Activated CD4-positive, alpha-beta T cell treated with anti-CD3 and anti-CD28 coated beads, Interleukin-2, amount 50 U/mL, for 24 hours (primary cell): ENCODE measurements around the gene CD151.

Experiments used
- DNase-seq, 2 donors: peaks; one replicate each; pipeline ENCODE4 v3.0.0-alpha.2; 2020; ENCODE audit warnings: low read depth in 1 of 2, low spot score in 1 of 2

The CD151 gene

DNA sequence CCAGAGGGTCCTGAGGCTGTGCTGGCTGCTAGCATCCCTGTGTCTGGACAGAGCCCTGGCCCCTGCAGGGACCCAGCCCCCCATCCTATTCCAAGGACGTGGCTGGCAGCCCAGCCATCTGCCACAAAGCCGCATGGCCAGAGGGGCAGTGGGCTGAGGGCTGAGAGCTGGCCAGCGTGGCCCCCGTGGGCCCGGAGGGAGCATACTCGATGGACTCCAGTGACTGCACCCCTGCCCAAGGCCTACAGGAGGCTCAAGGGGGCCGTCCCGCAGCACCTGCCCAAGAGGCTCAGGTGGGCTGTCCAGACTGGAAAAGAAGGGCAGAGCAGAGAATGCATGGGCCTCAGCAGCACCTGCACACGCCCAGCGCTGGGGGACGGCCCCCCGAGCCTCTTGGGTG, 23.0 kb downstream of the CD151 start:
- DNase-seq, result no peak

- DNase-seq, result no peak
Observed at GRCh38 chr11:856397-856796, 23.6 kb downstream of the CD151 start.

DNA sequence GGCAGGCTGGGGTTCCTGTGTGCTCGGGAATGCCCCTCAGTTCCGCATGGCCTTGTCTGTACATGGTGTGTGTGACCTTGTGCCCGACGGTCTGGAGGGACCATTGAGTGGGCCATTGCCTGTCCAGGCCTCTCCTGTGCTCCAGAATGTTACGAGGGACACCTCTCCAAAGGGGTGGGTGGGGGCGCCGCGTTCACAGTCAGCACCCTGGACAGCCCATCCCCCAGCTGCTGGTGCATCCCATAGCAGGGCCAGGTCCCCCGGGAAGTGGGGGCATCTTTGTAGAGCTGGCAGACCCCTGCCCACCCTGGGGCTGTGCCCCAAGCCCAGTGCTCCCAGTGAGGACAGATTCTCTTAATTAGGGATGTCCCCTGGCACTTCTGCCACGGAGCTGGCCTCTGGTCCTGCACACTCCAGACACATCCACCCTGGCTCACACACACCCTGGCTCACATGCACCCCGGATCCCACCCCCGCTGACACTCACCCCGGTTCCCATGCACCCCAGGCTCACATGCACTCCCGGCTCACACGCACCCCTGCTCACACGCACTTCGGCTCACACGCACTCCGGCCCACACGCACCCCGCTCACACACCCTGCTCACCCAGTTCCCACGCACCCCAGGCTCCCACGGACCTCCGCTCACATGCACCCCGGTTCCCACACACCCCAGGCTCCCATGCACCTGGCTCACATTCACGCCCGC, 25.5 kb downstream of the CD151 start:
- DNase-seq, result no peak

DNA sequence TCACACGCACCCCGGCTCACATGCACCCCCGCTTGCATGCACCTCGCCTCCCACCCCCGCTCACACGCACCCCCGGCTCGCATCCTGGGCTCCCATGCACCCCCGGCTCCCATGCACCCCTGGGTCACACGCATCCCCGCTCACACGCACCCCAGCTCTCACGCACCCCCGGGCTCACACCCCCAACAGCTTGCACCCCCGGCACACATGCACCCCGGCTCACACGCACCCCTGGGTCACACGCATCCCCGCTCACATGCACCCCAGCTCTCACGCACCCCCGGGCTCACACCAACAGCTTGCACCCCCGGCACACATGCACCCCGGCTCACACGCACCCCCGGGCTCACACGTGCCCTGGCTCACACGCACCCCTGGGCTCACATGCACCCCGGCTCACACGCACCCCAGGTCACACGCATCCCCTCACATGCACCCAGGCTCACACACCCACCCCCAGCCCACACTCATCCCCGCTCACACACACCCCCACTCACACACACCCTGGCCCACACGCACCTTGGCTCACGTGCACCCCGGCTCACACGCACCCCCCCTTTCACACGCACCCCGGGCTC, 26.1 kb downstream of the CD151 start:
- DNase-seq, result no peak

DNA sequence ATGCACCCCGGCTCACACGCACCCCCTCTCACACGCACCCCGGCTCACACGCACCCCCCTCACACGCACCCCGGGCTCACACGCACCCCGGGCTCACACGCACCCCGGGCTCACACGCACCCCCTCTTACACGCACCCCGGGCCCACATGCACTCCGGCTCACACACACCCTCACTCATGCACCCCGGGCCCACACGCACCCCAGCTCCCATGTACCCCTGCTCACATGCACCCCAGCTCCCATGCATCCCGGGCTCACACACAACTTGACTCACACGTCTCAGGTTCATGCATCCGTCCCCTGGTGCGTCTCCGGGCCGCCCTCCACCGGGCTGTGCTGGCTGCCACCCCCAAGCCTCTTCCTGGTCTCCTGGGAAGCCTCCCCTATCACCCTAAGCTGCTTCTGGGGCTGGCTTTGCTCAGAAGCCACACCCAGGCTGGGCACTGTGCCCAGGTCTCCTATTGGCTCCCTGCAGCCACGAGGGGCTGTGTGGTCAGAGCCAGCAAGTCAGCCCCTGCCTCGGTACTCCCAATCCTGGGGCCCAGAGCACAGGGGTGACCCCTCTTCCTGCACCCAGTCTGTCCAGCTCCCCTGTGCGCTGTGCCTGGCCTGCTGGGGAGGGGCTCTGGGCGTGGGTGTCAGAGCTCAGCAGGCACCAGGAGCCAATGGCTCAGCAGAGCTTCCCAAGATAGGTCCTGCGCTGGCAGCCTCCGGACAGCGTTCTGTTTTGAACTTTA, 26.8 kb downstream of the CD151 start:
- DNase-seq, result no peak

DNA sequence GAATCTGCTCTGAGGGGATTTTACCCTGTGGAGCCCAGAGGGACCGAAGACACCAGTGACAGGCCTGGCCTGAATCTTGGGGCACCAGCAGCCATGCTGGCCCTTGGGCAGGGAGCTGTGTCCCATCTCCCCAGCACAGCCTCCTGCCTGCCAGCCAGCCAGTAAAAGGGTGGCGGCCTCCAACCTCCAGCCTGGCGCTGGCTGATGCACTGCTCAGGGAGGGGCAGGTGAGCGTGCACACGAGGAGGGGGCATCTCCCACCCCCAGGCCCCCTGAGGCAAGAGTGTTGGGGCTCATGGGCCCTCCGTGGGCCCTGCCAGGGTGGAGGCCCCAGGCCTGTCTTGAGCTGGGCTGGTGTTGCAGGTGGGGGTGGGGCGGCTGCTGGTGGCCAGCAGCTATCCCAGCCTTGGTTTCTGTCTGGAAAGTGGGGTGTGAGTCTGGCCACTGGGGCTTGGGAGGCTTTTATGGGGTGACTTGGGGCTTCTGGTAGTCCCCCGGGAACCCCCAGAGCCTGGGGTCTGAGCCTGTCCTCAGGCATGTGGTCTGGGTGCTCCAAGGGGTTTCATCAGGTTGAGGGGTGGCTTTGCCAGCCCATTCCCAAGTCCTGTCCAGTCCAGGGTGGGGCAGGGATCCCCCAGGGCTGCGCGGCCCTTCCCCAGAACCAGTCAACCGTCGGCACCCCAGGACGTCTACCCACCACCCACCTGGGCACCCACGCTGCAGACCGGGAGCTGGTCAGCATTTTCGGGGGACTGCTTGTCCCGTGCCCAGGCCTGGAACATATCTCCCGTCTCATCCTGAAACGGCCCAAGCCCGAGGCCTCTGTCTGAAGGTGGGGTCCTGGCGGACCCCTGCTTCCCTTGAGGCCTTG, 27.7 kb downstream of the CD151 start:
- DNase-seq, result no peak

DNA sequence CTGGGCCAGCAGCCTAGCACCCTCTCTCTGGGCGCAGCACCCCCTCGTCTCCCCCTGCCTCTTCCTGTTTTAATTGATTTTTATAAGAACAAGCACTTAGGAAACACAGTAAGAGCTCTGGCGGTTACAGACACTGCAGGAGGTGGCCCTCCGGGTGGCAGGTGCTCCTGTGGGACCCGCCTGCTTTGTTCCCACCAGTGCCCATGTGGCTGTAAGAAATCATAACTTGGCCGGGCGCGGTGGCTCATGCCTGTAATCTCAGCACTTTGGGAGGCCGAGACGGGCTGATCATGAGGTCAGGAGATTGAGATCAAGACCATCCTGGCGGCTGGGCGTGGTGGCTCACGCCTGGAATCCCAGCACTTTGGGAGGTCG, 28.3 kb downstream of the CD151 start:
- no peak for DNase-seq

- no peak for DNase-seq
Observed at GRCh38 chr11:862081-862661, 29.4 kb downstream of the CD151 start.

DNA sequence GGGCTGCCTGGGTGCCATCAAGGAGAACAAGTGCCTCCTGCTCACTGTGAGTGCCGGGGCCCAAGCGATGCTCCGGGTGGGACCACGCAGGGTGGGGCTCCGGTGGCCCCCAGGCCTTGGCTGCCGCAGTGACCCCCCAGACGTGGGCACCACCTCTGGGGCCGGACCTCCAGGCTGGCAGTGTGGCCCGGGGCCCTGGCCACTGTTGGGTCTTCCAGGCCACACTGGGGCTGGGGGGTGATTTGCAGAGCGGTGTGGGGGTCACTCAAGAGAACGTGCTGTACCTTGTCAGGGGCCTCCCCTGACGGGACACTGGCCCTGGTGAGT, 29.9 kb downstream of the CD151 start:
- DNase-seq, result no peak

DNA sequence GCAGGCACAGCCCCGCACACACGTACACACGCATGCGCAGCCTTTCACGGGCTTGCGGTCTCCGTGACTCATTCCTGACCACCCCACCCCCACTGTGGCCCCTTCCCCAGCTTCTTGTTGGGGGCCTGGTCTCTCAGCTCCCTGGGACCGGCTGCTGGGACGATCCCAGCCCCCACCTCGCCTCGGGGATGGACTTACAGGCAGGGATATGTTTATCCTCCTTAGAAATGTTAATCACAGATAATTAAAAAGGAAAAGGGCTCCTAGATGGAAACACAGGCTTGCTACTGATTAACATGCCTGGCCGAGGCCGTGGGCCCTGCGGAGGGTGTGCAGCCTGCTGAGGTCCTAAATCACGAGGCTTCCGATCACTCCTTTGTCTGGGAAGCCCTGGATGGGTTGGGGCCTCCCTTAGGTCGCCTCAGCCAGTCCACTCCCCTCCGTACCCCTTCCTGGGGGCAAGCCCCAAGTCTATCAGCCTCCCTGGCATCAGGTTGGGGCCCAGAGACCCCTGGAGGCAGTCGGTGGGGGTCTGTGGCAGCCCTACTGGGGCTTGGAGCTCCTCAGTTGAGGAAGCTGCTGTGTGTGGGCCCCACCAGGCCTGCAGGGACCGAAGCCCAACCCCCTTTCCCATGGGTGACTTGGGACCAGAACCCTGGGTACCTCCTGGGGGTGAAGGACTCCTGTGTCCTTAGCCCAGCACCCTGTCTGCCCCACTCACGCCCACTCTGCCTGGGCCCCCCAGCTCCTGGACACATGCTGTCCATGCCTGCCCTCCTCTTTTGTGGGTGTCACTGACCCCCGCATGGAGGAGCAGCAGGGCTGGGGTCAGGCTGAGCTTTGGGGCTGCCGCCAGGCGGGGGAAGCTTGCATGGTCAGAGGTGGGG, 30.5 kb downstream of the CD151 start:
- no peak for DNase-seq

DNA sequence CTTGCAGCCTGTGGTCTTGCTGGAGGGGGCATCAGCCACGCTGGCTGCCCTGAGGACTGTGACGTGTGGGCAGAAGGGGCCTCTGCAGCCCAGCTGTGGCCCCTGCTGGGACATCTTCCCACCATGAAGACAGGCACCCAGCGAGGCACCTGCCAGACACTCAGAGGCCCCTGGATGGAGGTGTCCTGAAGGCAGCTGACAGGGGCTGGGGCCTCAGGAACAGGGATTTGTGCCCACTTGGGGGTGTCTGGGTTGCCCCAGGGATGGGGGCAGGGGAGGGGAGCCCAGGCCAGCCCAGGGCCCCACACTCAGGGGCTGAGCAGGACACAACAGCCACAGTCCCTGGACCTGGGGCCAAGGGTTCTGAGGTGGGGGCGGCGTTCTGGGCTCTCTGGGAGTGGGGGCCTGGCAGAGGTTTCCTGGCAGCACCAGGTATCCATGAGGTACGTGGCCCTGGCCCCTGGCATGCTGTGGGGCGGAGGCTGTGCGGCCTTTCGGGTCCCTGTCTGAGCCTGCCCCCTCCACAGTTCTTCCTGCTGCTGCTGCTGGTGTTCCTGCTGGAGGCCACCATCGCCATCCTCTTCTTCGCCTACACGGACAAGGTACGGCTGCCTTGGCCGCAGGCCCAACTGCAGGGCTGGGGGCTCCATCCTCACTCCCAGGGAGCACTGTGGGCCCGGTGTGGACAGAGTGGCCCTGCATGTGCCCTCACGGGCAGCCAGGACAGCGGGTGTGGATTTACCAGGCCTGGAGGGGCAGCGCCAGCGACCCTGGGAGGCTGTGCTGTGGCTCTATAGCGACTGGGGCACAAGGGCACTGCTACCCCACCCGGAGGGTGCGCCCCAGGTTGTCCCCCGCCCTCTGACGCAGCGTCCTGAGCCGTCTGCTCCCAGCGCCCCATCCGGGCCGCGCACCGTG, 31.4 kb downstream of the CD151 start:
- DNase-seq, result no peak

DNA sequence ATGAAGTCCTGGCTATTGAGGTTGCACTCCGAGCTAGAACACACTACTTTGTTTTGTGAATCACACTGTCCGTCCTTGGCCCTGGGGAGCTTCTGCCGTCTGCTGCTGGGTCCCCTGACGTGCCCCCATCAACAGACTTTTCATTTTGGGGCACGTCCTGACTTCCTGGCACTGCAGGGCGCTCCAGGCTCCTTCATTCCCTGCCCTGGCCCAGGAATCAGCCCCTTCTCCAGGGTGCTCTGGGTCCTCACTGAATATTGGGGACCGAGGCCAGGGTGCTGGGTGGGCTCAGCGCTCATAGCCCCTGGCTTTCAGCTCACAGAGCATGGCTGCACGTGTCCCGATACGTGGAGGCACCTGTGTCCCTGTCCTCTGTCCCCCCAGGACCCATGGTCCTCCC, 32.1 kb downstream of the CD151 start:
- DNase-seq, result no peak

GRCh38 chr11:865462-866430, 33.0 kb downstream of the CD151 start:
- DNase-seq, result no peak

DNA sequence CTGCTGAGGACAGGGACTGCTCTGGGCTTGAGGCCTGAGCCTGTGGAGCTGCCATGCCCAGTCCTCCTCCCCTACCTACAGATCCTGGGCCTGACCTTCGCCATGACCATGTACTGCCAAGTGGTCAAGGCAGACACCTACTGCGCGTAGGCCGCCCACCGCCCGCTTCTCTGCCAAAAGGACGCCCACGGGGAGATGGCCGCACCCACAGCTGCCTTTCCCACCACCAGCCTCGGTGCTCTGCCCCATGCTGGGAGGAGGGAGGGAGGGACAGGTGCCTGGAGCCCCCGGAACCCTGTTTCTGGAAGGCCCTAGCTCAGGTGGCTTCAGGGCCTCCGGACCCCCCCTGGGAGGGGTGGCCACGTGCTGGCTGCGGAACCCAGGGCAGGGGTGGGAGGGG, 33.7 kb downstream of the CD151 start:
- DNase-seq, result no peak

GRCh38 chr11:867856-868358, 35.2 kb downstream of the CD151 start:
- DNase-seq, result no peak

DNA sequence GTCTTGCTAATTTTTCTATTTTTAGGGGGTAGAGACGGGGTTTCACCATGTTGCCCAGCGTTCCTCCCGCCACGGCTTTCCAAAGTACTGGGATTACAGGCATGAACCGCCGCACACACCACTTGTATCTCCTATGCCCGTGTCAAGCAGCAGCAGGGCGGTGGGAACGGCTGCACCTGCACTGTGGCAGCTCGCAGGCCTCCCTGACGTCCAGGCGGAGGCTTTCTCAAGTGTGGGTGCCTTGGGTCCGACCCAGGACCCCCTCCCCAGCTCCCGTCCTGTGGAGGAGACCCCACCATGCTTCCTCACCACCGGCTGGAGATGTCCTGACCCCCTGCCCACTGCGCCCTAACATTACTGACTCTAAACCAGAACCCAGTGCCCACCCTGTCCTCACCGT, 35.6 kb downstream of the CD151 start:
- no peak for DNase-seq

DNA sequence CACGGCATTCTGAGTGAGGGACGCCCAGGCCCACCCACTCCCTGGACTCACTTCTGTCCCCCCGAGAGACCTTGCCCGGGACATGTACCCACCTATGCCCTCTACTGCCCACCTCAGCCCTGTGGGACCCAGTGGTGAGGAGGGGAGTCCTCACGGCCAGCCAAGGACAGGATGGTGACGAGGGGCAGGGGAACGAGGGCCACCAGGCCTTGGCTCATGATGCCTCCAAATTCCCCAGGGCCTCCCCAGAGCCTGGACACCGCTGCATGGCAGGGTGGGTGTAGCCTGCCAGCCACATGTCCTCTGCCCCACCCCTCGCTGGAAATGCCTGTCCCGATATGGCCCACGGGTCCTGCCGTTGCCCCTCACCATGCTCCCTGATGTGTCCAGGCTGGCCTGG, 36.0 kb downstream of the CD151 start:
- no peak for DNase-seq
